ENCODE measurements around the gene OR13C8.
"Not testable (repeated sequence)": the region's sequence is repeated elsewhere in the genome, so short reads cannot be mapped to it uniquely, and the experiment has no call there.

The OR13C8 gene

GRCh38 chr9:104577263-104577662, 8.3 kb downstream of the OR13C8 start:
- Histone ChIP-seq H3K4me1 (ENCODE audit: control insufficient read depth, insufficient read depth, low read length) (no peaks in the 10 kb centered on the region), H3K36me3 (ENCODE audit: insufficient read depth, low read length) (no peaks in the 10 kb centered on the region), H3K9ac (ENCODE audit: low read depth, low read length) (no peak overlapping the region), H3K4me3 (ENCODE audit: low read length) (no peak overlapping the region), H3K27me3 (ENCODE audit: control insufficient read depth, insufficient read depth, low read length) (no peaks in the 10 kb centered on the region), H3K4me2 (ENCODE audit: low read length) (no peak overlapping the region), H3K9me3 (replicated peaks; ENCODE audit: low read length) (no peaks in the 10 kb centered on the region)

- no peaks in the 10 kb centered on the region for H3K4me1 ChIP-seq (ENCODE audit: control insufficient read depth, insufficient read depth, low read length)
- no peak overlapping the region for H3K4me2 ChIP-seq (ENCODE audit: low read length)
- H3K9me3 ChIP-seq (replicated peaks; ENCODE audit: low read length), result no peaks in the 10 kb centered on the region
- no peaks in the 10 kb centered on the region for H3K36me3 ChIP-seq (ENCODE audit: insufficient read depth, low read length)
- no peaks in the 10 kb centered on the region for H3K27me3 ChIP-seq (ENCODE audit: control insufficient read depth, insufficient read depth, low read length)
- H3K9ac ChIP-seq (ENCODE audit: low read depth, low read length), result no peak overlapping the region
- H3K4me3 ChIP-seq (ENCODE audit: low read length), result no peak overlapping the region
Measured at GRCh38 chr9:104580562-104580961, 11.6 kb downstream of the OR13C8 start.

GRCh38 chr9:104586496-104587180, 17.7 kb downstream of the OR13C8 start:
- H3K9ac ChIP-seq (ENCODE audit: low read depth, low read length), result no peak overlapping the region
- no peaks in the 10 kb centered on the region for H3K9me3 ChIP-seq (replicated peaks; ENCODE audit: low read length)
- H3K4me3 ChIP-seq (ENCODE audit: low read length), result no peak overlapping the region
- no peaks in the 10 kb centered on the region for H3K27me3 ChIP-seq (ENCODE audit: control insufficient read depth, insufficient read depth, low read length)
- H3K4me1 ChIP-seq (ENCODE audit: control insufficient read depth, insufficient read depth, low read length), result no peaks in the 10 kb centered on the region
- H3K4me2 ChIP-seq (ENCODE audit: low read length), result no peak overlapping the region
- H3K36me3 ChIP-seq (ENCODE audit: insufficient read depth, low read length), result no peaks in the 10 kb centered on the region

- Histone ChIP-seq H3K4me1 (ENCODE audit: control insufficient read depth, insufficient read depth, low read length) (no peaks in the 10 kb centered on the region), H3K36me3 (ENCODE audit: insufficient read depth, low read length) (no peaks in the 10 kb centered on the region), H3K4me3 (ENCODE audit: low read length) (no peak overlapping the region), H3K27me3 (ENCODE audit: control insufficient read depth, insufficient read depth, low read length) (no peaks in the 10 kb centered on the region), H3K4me2 (ENCODE audit: low read length) (no peak overlapping the region), H3K9me3 (replicated peaks; ENCODE audit: low read length) (no peaks in the 10 kb centered on the region), H3K9ac (ENCODE audit: low read depth, low read length) (no peak overlapping the region)
Measured at GRCh38 chr9:104589626-104590025, 20.7 kb downstream of the OR13C8 start.

- H3K9me3 ChIP-seq (replicated peaks; ENCODE audit: low read length); H3K36me3 ChIP-seq (ENCODE audit: insufficient read depth, low read length); H3K27me3 ChIP-seq (ENCODE audit: control insufficient read depth, insufficient read depth, low read length); H3K4me1 ChIP-seq (ENCODE audit: control insufficient read depth, insufficient read depth, low read length); H3K4me3 ChIP-seq (ENCODE audit: low read length); H3K9ac ChIP-seq (ENCODE audit: low read depth, low read length); H3K4me2 ChIP-seq (ENCODE audit: low read length): not testable (repeated sequence)
Measured at GRCh38 chr9:104598749-104599148, 29.8 kb downstream of the OR13C8 start.

- not testable (repeated sequence) for H3K36me3 ChIP-seq (ENCODE audit: insufficient read depth, low read length); H3K9ac ChIP-seq (ENCODE audit: low read depth, low read length); H3K27me3 ChIP-seq (ENCODE audit: control insufficient read depth, insufficient read depth, low read length); H3K4me3 ChIP-seq (ENCODE audit: low read length); H3K9me3 ChIP-seq (replicated peaks; ENCODE audit: low read length); H3K4me1 ChIP-seq (ENCODE audit: control insufficient read depth, insufficient read depth, low read length); H3K4me2 ChIP-seq (ENCODE audit: low read length)
Measured at GRCh38 chr9:104599313-104599712, 30.3 kb downstream of the OR13C8 start, which contains the start of gene OR13C5. TSS of gene OR13C5 (minus strand) at chr9:104599413. CDS start at chr9:104599413, 0 bp downstream.

GRCh38 chr9:104604801-104605200, 35.8 kb downstream of the OR13C8 start:
- H3K27me3 ChIP-seq (ENCODE audit: control insufficient read depth, insufficient read depth, low read length), result no peaks in the 10 kb centered on the region
- H3K9ac ChIP-seq (ENCODE audit: low read depth, low read length), result no peak overlapping the region
- H3K9me3 ChIP-seq (replicated peaks; ENCODE audit: low read length), result no peaks in the 10 kb centered on the region
- H3K4me3 ChIP-seq (ENCODE audit: low read length), result no peak overlapping the region
- no peak overlapping the region for H3K4me2 ChIP-seq (ENCODE audit: low read length)
- H3K4me1 ChIP-seq (ENCODE audit: control insufficient read depth, insufficient read depth, low read length), result no peaks in the 10 kb centered on the region
- no peaks in the 10 kb centered on the region for H3K36me3 ChIP-seq (ENCODE audit: insufficient read depth, low read length)

- H3K4me3 ChIP-seq (ENCODE audit: low read length); H3K4me2 ChIP-seq (ENCODE audit: low read length); H3K36me3 ChIP-seq (ENCODE audit: insufficient read depth, low read length); H3K4me1 ChIP-seq (ENCODE audit: control insufficient read depth, insufficient read depth, low read length); H3K9me3 ChIP-seq (replicated peaks; ENCODE audit: low read length); H3K9ac ChIP-seq (ENCODE audit: low read depth, low read length); H3K27me3 ChIP-seq (ENCODE audit: control insufficient read depth, insufficient read depth, low read length): not testable (repeated sequence)
Measured at GRCh38 chr9:104605527-104605926, 36.6 kb downstream of the OR13C8 start, which contains the start of gene OR13C2. TSS of gene OR13C2 (minus strand) at chr9:104605627. CDS start at chr9:104605627, 0 bp downstream.

- no peaks in the 10 kb centered on the region for H3K27me3 ChIP-seq (ENCODE audit: control insufficient read depth, insufficient read depth, low read length)
- no peak overlapping the region for H3K4me2 ChIP-seq (ENCODE audit: low read length)
- no peaks in the 10 kb centered on the region for H3K36me3 ChIP-seq (ENCODE audit: insufficient read depth, low read length)
- no peaks in the 10 kb centered on the region for H3K4me1 ChIP-seq (ENCODE audit: control insufficient read depth, insufficient read depth, low read length)
- no peak overlapping the region for H3K9ac ChIP-seq (ENCODE audit: low read depth, low read length)
- no peaks in the 10 kb centered on the region for H3K9me3 ChIP-seq (replicated peaks; ENCODE audit: low read length)
- H3K4me3 ChIP-seq (ENCODE audit: low read length), result no peak overlapping the region
Measured at GRCh38 chr9:104606152-104606551, 37.2 kb downstream of the OR13C8 start.

GRCh38 chr9:104608336-104608735, 39.4 kb downstream of the OR13C8 start:
- Histone ChIP-seq H3K4me2 (ENCODE audit: low read length) (no peak overlapping the region), H3K4me1 (ENCODE audit: control insufficient read depth, insufficient read depth, low read length) (no peaks in the 10 kb centered on the region), H3K9me3 (replicated peaks; ENCODE audit: low read length) (no peaks in the 10 kb centered on the region), H3K4me3 (ENCODE audit: low read length) (no peak overlapping the region), H3K9ac (ENCODE audit: low read depth, low read length) (no peak overlapping the region), H3K27me3 (ENCODE audit: control insufficient read depth, insufficient read depth, low read length) (no peaks in the 10 kb centered on the region), H3K36me3 (ENCODE audit: insufficient read depth, low read length) (no peaks in the 10 kb centered on the region)

- no peak overlapping the region for H3K4me2 ChIP-seq (ENCODE audit: low read length)
- H3K36me3 ChIP-seq (ENCODE audit: insufficient read depth, low read length), result no peaks in the 10 kb centered on the region
- no peaks in the 10 kb centered on the region for H3K4me1 ChIP-seq (ENCODE audit: control insufficient read depth, insufficient read depth, low read length)
- no peaks in the 10 kb centered on the region for H3K27me3 ChIP-seq (ENCODE audit: control insufficient read depth, insufficient read depth, low read length)
- H3K9ac ChIP-seq (ENCODE audit: low read depth, low read length), result no peak overlapping the region
- no peaks in the 10 kb centered on the region for H3K9me3 ChIP-seq (replicated peaks; ENCODE audit: low read length)
- no peak overlapping the region for H3K4me3 ChIP-seq (ENCODE audit: low read length)
Measured at GRCh38 chr9:104611213-104611612, 42.2 kb downstream of the OR13C8 start.

- H3K36me3 ChIP-seq (ENCODE audit: insufficient read depth, low read length), result no peaks in the 10 kb centered on the region
- H3K9ac ChIP-seq (ENCODE audit: low read depth, low read length), result no peak overlapping the region
- H3K27me3 ChIP-seq (ENCODE audit: control insufficient read depth, insufficient read depth, low read length), result no peaks in the 10 kb centered on the region
- no peaks in the 10 kb centered on the region for H3K4me1 ChIP-seq (ENCODE audit: control insufficient read depth, insufficient read depth, low read length)
- no peak overlapping the region for H3K4me3 ChIP-seq (ENCODE audit: low read length)
- H3K9me3 ChIP-seq (replicated peaks; ENCODE audit: low read length), result no peaks in the 10 kb centered on the region
- H3K4me2 ChIP-seq (ENCODE audit: low read length), result no peak overlapping the region
Measured at GRCh38 chr9:104617418-104617817, 48.5 kb downstream of the OR13C8 start.

Data from skeletal muscle satellite cell (primary cell).